Renal cortical epithelial cell (primary cell): Measurements from ENCODE around the gene PIM3. TPM values are rescaled to one million over a fixed set of nuclear protein-coding genes. Genes with fewer than 3 reads are reported as not detected.

Experiments used
- DNase-seq: peaks from one replicate; pipeline ENCODE4 v3.0.0-alpha.2; 2011; ENCODE audit warnings: low read depth
- total RNA-seq: library from RNA; depleted of rRNA; stranded (reverse); fragments of >200 nt; gene quantifications from 2 replicates; pipeline ENCODE4 v1.2.3, GENCODE V29; 2014

PIM3 gene
- total RNA-seq, 1 donor from 2014 or later: 26.3 TPM

DNA sequence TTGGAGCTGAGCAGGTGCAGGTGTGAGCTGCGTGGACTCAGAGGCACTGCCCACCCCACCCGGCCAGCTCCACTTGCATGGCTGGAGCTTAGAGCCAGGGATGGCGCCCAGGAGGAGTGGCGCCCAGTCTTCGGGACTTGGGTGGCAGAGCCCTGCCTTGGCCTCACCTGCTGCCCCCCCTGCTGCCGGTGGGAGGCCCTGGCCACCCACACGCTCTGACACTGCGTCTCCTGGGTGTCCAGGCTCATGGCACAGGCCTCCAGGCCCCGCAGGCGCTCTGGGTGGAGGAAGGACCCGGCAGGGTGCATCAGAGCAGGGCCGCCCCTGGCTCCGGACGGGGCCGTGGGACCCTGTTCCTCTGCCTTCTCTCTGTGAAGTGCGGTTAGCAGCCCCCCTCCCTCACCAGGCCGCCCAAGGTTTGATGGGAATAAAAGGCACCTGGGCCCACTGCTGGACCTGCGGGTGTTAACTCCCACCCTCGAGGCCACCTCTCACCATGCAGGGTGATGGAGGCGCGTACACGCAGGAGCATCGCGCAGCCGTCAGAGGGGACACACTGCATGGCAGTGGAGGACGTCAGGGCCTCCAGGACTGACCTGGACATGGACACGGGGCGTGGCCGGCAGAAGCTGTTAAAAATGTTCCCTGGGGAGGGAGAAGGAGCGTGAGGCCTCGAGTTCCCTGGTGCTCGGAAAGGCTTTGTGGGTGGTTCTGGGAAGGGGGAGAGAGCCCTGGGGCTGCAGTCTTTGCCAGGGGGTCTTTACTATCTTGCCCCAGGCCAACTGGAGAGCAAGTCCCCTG is 40.2 kb downstream of the PIM3 start:
- no peak for DNase-seq

DNA sequence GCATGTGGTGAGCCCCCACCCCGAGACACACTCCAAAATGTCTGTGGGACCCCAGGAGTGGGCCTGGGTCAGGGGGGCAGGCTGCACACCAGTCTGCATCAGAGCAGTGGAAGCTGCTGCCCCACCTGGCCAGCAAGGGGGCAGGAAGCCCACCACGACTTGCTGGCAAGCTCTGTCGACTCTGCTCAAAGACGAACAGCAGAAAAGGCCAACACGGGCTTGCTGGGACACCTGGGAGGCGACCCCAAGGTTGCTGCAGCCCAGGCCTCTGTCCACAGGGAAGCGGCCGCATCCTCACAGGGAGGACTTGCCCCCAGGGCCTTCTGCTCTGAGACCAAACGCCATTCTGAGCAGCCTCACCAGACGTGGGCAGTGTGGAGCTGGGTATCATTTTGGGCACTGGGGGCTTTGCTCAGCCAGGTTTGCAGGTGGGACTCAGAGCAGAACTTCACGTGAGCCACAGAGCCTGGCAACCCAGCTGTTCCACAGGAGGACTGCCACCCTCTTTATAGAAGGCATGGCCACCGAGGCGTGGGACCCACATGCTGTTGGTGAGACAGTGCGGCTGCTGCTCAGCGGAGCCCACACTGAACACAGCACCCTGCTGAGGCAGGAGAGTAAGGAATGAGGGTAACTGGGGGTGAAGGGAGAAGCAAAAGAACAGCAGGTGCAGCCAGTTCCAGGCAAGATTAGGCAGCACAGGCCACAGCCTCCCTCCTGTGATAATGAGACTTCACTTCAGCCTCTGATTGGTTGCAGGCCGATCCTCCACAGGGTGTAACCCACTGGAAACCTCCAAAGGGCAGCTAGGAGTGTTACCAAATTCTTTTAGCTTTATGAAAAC is 41.0 kb downstream of the PIM3 start:
- DNase-seq: no peak

DNA sequence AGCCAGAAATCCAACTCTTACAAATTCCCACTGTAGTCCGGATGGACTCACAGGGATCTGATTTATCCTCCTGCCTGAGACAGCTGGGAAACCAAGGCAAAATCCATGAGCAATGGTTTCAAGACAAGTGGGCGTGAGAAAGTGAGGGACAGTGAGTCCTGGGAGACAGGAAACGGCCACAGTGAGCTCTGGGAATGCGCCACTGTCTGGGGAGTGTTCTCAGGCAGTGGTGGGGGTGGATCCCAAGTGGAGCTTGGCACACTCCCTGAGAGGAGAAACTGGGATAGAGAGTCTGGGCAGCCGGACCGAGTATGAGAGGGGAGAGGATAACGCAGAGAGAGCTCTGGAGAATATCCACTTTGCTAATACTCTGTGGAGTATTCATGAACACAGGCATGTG is 42.2 kb downstream of the PIM3 start:
- no peak for DNase-seq

DNA sequence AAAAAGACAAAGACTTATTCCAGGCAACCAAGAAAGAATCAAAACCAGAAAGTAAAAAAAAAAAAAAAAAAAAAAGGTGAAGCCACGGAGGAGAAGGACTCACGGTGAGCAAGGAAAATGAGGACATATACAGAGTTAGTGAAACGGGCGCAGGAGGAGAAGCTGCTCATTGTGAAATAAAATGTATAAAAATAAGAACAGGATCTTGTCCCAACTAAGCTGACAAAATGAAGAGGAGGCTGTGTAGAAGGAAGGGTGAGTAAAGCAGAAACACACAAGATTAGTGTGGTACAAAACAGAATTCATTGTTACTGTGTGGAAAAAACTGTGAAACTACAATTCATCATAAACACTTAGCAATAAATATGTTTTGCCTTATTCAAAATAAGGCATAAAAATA is 44.3 kb downstream of the PIM3 start:
- DNase-seq: no peak

DNA sequence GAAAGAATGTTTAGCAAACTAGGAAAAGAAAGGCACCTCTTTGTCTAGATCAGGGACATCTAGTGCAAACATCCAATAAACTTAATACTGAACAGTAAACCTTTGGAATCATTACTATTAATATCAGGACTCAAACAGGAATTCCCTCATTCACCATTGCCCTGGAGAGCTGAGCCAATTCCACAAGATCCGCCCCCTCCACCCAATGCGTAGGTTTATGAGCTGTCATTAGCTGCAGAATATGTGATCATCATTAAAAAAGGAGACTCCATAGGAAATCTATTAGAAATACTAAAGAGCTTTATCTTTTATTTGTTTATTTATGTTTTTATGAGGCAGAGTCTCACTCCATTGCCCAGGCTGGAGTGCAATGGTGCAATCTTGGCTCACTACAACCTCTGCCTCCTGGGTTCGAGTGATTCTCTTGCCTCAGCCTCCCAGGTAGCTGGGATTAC is 46.5 kb downstream of the PIM3 start:
- no peak for DNase-seq

DNA sequence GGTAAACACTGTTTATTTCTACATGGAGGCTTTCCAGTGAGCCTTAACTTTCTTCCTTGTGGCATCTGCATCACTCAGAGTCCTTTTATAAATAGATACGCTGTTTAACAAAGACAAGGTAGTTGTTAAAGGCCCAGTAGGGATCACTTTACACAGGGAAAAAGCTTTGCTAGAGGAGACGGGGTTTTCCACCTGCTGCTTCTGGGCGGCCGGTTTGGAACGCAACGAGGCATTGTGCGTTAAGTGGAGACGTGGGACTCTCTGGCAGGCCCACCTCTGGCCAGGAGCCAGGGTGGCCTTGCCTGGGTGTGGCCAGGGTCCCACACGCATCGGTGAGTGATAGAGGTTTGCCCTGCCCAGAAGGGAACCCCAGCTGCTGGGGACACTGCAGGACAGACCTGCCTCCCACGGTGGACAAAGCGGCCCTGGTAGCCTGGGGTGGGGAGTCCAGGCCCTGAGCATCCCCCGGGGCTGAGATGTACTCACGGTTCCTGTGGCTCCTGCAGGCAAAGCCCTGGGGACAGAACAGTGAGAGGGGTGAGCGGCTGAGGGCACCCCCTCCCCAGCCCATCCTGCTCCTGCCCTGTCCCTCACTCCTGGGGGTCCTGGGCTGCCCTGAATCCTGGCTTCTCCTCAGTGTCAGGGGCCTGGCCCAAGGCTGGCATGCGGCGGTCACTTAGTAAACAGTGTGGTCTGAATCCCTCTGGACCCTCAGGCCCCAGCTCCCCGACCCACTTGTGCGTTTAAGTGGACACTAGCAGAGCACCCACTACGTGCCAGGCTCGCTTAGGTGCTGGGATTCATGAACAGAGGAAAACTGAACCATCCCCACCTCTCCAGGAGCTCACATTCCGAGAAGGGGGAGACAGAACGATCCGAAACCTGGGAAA is 47.8 kb downstream of the PIM3 start:
- no peak for DNase-seq

DNA sequence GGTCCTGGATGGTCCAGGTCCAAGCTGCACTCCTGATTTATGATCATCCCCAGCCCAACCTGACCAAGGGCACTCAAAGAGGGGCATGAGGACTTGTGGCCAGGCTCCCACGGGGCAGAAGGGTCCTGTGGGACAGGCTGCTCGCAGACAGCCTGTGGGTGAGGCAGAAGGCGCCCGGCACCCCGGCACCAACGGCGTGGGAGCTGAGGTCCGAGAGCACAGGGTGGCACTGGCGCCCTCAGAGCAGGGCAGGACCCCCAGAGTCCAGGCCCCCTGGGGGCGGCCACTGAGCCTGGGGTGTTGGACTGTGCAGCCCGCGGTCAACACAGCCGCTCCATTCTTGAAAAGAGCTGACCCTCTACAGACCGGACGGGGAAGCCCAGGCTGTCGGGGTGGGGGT is 48.7 kb downstream of the PIM3 start:
- no peak for DNase-seq

DNA sequence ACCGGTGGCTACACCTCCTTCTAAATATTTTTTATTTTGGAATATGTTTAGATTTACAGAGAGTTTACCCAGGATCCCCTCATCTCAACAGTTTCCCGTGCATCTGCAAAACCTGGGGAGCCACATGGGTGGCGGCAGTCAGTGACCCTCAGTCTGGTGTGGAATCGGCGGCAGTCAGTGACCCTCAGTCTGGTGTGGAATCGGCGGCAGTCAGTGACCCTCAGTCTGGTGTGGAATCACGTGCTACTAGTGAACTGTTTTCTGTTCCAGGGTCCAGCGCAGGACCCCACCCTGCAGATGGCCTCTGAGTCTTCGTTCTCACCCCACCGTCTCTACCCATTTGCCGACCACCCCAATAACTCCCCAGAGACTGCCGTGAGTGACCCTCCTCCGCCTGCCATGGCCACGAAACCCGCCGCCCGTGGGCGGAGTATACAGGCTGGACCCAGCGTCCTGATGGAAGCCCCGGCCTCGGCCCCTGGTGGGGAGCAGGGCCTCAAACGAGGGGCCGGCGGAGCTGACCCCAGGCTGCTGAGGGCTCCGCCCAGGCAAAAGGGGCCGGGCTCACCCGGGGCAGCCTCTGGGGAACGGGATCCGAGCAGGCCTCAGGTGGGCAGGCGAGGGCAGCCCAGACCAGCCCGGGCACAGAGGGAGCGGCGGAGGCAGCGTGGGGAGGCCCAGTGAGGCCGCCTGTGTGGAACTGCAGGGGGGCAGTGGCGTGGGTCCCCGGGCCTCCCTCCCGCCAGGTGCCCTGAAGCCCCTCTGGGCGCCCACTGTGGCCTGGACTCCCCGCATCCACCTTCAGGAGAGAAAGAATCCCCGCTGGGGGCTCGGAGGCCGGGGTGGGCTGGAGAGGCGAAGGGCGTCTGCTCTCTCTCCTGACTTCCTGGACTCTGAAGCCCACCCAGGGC is 49.4 kb downstream of the PIM3 start:
- DNase-seq: no peak

DNA sequence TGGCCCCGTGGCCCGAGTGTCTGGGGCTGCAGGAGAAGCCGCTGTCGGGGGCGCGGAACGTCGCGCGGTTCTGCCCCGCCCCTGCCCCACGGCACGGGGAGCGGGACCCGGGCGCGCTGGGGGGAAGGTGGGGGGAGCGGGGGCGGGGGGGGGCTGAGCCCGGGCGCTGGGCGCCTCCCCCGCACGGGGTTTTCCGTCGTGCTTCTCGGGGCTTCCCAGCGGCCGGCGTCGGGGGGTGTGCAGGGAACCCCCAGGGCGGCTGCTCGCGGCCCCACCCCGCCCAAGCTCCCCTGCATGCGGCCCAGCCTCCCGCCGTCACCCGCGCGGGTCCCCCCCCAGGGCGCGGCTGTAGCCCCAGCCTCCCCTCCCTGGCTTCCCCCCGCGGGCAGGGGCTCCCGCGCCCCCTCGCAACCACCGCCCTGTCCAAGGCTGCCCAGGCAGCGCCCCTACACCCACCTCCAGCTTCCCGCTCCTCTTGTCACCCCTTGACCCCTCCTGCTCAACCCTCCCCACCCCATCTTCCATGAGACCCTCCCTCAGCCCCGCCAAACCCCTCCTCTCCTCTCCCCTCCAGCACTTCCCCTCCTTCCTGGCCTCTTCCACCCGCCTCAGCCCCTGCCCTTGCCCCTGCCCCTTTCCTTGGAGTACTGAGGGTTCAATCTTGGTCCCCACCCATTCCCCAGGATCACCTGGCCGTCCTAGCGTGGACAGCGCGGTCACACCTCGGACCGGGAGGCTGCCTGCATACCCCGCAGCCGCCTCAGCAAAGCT is 50.3 kb downstream of the PIM3 start:
- no peak for DNase-seq

DNA sequence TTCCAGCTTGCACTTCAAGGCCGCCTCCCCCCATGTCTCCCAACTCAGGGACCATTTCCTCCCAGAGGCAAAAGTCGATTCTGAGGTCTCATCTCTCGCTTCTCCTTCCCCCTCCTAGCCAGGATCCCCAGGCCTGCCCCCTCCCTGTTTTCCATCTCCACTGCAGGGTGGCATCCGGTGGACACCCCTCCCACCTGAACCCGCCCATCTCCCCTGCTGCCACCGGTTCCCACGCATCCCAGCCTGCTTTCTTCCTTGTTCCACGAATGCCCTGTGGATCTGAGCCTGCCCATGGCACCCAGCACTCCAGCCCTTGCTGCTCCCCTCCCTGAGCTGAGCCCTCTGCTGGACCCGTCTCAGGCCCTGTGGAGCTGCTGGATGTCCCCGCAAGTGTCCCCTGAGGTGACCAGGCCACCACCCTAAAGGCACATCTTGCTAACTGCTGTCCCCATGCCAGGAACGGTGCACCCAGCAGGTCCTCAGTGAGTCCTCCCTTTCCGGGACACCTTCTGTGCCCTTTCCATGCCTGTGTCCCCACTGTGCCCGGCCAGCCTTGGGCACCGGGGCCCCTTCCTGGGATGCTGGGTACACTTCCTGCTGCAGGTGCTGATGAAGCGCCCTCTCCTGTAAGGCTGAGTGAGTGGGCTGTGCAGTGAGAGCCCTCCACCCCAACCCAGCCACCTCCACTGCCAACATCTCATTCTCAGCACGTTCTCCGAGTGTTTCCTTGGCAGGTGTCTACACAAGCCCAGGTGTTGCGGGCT is 51.1 kb downstream of the PIM3 start:
- no peak for DNase-seq

DNA sequence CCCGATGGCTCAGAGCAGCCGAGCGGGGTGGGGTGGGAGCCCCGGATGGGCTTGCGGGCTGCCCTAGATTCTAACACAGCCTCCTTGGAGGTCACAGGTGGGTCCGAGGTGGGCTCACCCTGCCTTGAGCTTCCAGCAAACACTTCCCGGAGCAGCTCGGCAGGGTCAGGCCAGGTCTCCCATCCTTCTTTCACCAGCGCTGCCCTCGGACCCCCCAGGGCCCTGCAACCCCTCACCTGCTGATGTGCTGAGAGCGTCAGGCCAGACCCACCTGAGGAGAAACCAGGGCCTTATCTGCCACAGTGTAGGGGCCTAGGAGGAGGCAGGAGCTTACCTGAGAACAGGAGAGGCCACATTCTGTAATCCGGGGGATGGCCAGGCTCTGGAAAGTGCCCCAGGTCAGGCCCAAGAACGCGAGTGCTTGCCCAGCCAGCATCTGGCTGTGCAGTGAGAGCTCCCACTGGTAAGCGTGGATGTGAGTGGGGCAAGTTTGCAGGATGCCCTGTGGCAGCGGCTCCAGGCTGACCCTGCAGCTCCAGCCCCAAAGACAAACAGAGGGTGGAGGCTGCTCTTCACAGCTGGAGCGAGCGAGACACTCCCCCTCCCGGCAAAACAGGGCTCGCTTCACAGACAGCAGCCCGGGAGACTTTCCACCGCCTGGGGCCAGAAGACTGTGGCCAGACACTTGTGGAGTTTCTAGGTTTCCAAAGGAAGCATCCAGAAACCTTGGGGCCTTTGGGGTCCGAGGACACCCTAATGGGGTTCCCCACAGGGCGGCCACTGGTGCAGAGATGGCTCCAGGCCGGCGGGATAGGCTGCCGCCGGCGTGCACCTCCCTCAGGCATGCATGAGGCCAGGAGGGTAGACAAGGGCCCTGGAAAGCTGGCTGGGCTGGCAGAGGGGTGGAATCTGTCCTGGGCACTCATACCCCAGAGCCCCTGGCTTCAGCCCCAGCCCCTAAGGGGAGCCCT is 51.9 kb downstream of the PIM3 start, which contains the start of gene IL17REL:
Gene IL17REL, minus strand, starts transcription at position 555 of the 971 bp plus-strand sequence. Its CDS starts 119 bp downstream, at position 436.
- DNase-seq: no peak

Other genes starting within 250 kb of the PIM3 start
- 16.1 and 38.1 TPM in 2 replicates for gene BRD1, start 132.9 kb upstream of the PIM3 start, total RNA-seq
- 12.2 and 23.7 TPM in 2 replicates for gene ZBED4, start 106.9 kb upstream of the PIM3 start, total RNA-seq
- gene ALG12, start 42.3 kb upstream of the PIM3 start, total RNA-seq: 15.5 and 33.2 TPM in 2 replicates
- gene CRELD2, start 42.1 kb upstream of the PIM3 start, total RNA-seq: 28.3 and 32.5 TPM in 2 replicates
- not detected in 2 replicates for gene IL17REL, start 52.0 kb downstream of the PIM3 start, total RNA-seq
- not detected in 2 replicates for gene TTLL8, start 97.5 kb downstream of the PIM3 start, total RNA-seq
- not detected in 2 replicates for gene MLC1, start 124.7 kb downstream of the PIM3 start, total RNA-seq
- gene MOV10L1, start 129.2 kb downstream of the PIM3 start, total RNA-seq: not detected in 2 replicates
- gene PANX2, start 210.0 kb downstream of the PIM3 start, total RNA-seq: not detected in 2 replicates
- gene TRABD, start 225.1 kb downstream of the PIM3 start, total RNA-seq: 24.7 and 37.4 TPM in 2 replicates
- gene SELENOO, start 240.2 kb downstream of the PIM3 start, total RNA-seq: 23.4 and 26.7 TPM in 2 replicates